SK-N-SH (cell line): ENCODE data around the gene CD69. TPM values are rescaled to one million over a fixed set of nuclear protein-coding genes. Genes with fewer than 3 reads are reported as not detected.

Experiments
- CTCF ChIA-PET: fragments of 300-600, 350-600 bp; formaldehyde crosslinking; extraction: SDS; loops from one replicate; lab custom pipeline; 2021; lab: Yijun Ruan, JAX
- POLR2A ChIA-PET: fragments of 350-600 bp; sonication (Branson Sonifier 250); formaldehyde crosslinking; extraction: SDS; loops from one replicate; lab custom pipeline; 2020; ENCODE audit warnings: antibody characterized with exemption, inconsistent platforms; lab: Yijun Ruan, JAX
- DNase-seq: peaks from one replicate; pipeline ENCODE4 v3.0.0; 2012
- H2AFZ ChIP-seq: fragments of 200-600 bp; sonication (generic); 2 replicates; pipeline ENCODE4 v1.8.1; 2016; ENCODE audit warnings: antibody characterized with exemption, mild to moderate bottlenecking, low read depth
- H3F3A ChIP-seq: fragments of 200-600 bp; sonication (generic); replicated peaks from 2 replicates; pipeline ENCODE3; 2016; ENCODE audit warnings: antibody characterized with exemption, mild to moderate bottlenecking; ENCODE audit not compliant: insufficient read depth
- H3K27ac ChIP-seq, 2 experiments: fragments of 200-500 bp in 1 of 2; fragments of 200-600 bp in 1 of 2; sonication (Bioruptor generic) in 1 of 2; sonication (generic), shearing (Covaris generic) in 1 of 2; 2 replicates each; pipeline versions ENCODE4 v1.5.1 to v1.6.1; 2014 to 2016; ENCODE audit warnings: low read depth in 2 of 2, inconsistent platforms in 1 of 2, low read length in 1 of 2, mild to moderate bottlenecking in 1 of 2, mixed read lengths in 1 of 2
- H3K27me3 ChIP-seq: fragments of 200-600 bp; sonication (generic), shearing (Covaris generic); 2 replicates; pipeline ENCODE4 v1.6.1; 2016; ENCODE audit warnings: mixed run types; ENCODE audit not compliant: insufficient read depth
- H3K36me3 ChIP-seq, 2 experiments: fragments of 200-500 bp in 1 of 2; fragments of 200-600 bp in 1 of 2; sonication (Bioruptor generic) in 1 of 2; sonication (generic) in 1 of 2; replicated peaks in 1 of 2; 2 replicates each; pipeline versions ENCODE3 to v1.5.1; 2014 to 2016; ENCODE audit warnings: low read length in 1 of 2, mild to moderate bottlenecking in 1 of 2; ENCODE audit not compliant: insufficient read depth in 2 of 2, control insufficient read depth in 1 of 2
- H3K4me1 ChIP-seq, 2 experiments: fragments of 200-500 bp in 1 of 2; fragments of 200-600 bp in 1 of 2; sonication (Bioruptor generic) in 1 of 2; sonication (generic), shearing (Covaris generic) in 1 of 2; 2 replicates each; pipeline versions ENCODE4 v1.5.1 to v1.6.1; 2014 to 2016; ENCODE audit warnings: low read depth in 1 of 2, low read length in 1 of 2, mixed run types in 1 of 2; ENCODE audit not compliant: insufficient read depth in 2 of 2, control insufficient read depth in 1 of 2
- H3K4me2 ChIP-seq: fragments of 200-600 bp; sonication (generic), shearing (Covaris generic); 2 replicates; pipeline ENCODE4 v1.6.1; 2017; ENCODE audit warnings: mixed run types
- H3K4me3 ChIP-seq, 2 experiments: fragments of 200-500 bp in 1 of 2; fragments of 200-600 bp in 1 of 2; sonication (Bioruptor generic) in 1 of 2; sonication (generic), shearing (Covaris generic) in 1 of 2; 2 replicates each; pipeline versions ENCODE4 v1.5.1 to v1.8.1; 2014 to 2016; ENCODE audit warnings: low read depth in 2 of 2, inconsistent platforms in 1 of 2, low read length in 1 of 2, mild to moderate bottlenecking in 1 of 2, mixed read lengths in 1 of 2, moderate library complexity in 1 of 2
- H3K79me2 ChIP-seq: fragments of 200-600 bp; sonication (generic); 2 replicates; pipeline ENCODE4 v1.8.1; 2017; ENCODE audit warnings: mild to moderate bottlenecking; ENCODE audit not compliant: insufficient read depth
- H3K9ac ChIP-seq: fragments of 200-600 bp; sonication (generic); 2 replicates; pipeline ENCODE4 v1.6.1; 2017; ENCODE audit warnings: mixed run types
- H3K9me2 ChIP-seq: fragments of 200-600 bp; sonication (generic); 2 replicates; pipeline ENCODE4 v1.6.1; 2017; ENCODE audit warnings: mixed run types
- H3K9me3 ChIP-seq: fragments of 200-600 bp; sonication (generic); 2 replicates; pipeline ENCODE4 v1.6.1; 2017; ENCODE audit warnings: mixed run types, mild to moderate bottlenecking, moderate library complexity
- H4K20me1 ChIP-seq: fragments of 200-600 bp; sonication (generic); 2 replicates; pipeline ENCODE4 v1.6.1; 2017; ENCODE audit warnings: mild to moderate bottlenecking, mixed run types; ENCODE audit not compliant: insufficient read depth
- CHD2 ChIP-seq: fragments of 150-350 bp; IDR thresholded peaks from 2 replicates; pipeline ENCODE4 v1.6.1; 2018; ENCODE audit warnings: low read length; ENCODE audit not compliant: partially characterized antibody
- ELF1 ChIP-seq: IDR thresholded peaks from 2 replicates; pipeline ENCODE4 v1.4.0; 2012
- EP300 ChIP-seq, 2 experiments: IDR thresholded peaks; 2 replicates each; pipeline versions ENCODE4 v1.4.0 to v1.6.1; 2012; ENCODE audit warnings: borderline replicate concordance in 1 of 2, low read depth in 1 of 2, low read length in 1 of 2
- EZH2phosphoT487 ChIP-seq: fragments of 200-600 bp; sonication (generic); IDR thresholded peaks from 2 replicates; pipeline ENCODE4 v1.6.1; 2017; ENCODE audit warnings: low read depth, mixed run types, mild to moderate bottlenecking, antibody characterized with exemption, moderate library complexity, borderline replicate concordance
- FOSL2 ChIP-seq: IDR thresholded peaks from 2 replicates; pipeline ENCODE4 v1.4.0; 2012; ENCODE audit warnings: low read depth, mild to moderate bottlenecking, moderate library complexity, borderline replicate concordance
- GABPA ChIP-seq: IDR thresholded peaks from 2 replicates; pipeline ENCODE4 v1.4.0; 2012; ENCODE audit warnings: low read depth, mild to moderate bottlenecking
- GATA2 ChIP-seq: sonication (generic); formaldehyde crosslinking; IDR thresholded peaks from 2 replicates; pipeline ENCODE4 v1.5.0; 2020; ENCODE audit warnings: mild to moderate bottlenecking, missing genetic modification reagents
- JUND ChIP-seq: IDR thresholded peaks from 2 replicates; pipeline ENCODE4 v1.4.0; 2012
- MXI1 ChIP-seq: IDR thresholded peaks from 2 replicates; pipeline ENCODE4 v1.6.1; 2012; ENCODE audit warnings: mild to moderate bottlenecking, low read depth, low read length, improper control_type of control experiment
- NRF1 ChIP-seq: IDR thresholded peaks from 2 replicates; pipeline ENCODE4 v1.6.1; 2012; ENCODE audit warnings: low read depth, mild to moderate bottlenecking, low read length
- POLR2AphosphoS5 ChIP-seq: IDR thresholded peaks from 2 replicates; pipeline ENCODE4 v1.6.1; 2012; ENCODE audit warnings: low read depth, low read length
- RCOR1 ChIP-seq: fragments of 150-350 bp; IDR thresholded peaks from 2 replicates; pipeline ENCODE4 v1.6.1; 2017; ENCODE audit warnings: antibody characterized with exemption, low read length
- RFX5 ChIP-seq: IDR thresholded peaks from 2 replicates; pipeline ENCODE4 v1.6.1; 2012; ENCODE audit warnings: mild to moderate bottlenecking, improper control_type of control experiment, low read length
- SIN3A ChIP-seq: IDR thresholded peaks from 2 replicates; pipeline ENCODE4 v1.6.1; 2012; ENCODE audit warnings: low read depth, mild to moderate bottlenecking, low read length, moderate library complexity, borderline replicate concordance
- SMC3 ChIP-seq: IDR thresholded peaks from 2 replicates; pipeline ENCODE4 v1.6.1; 2012; ENCODE audit warnings: low read depth, low read length, improper control_type of control experiment
- TAF1 ChIP-seq: IDR thresholded peaks from 2 replicates; pipeline ENCODE4 v1.6.1; 2012; ENCODE audit warnings: low read depth, mild to moderate bottlenecking, low read length, moderate library complexity, borderline replicate concordance
- TCF12 ChIP-seq: IDR thresholded peaks from 2 replicates; pipeline ENCODE4 v1.4.0; 2012
- TEAD4 ChIP-seq: IDR thresholded peaks from 2 replicates; pipeline ENCODE4 v1.4.0; 2012; ENCODE audit warnings: mild to moderate bottlenecking, borderline replicate concordance; ENCODE audit not compliant: insufficient read depth
- USF1 ChIP-seq: IDR thresholded peaks from 2 replicates; pipeline ENCODE4 v1.4.0; 2012; ENCODE audit warnings: low read depth, borderline replicate concordance
- USF2 ChIP-seq: fragments of 150-350 bp; IDR thresholded peaks from 2 replicates; pipeline ENCODE4 v1.6.1; 2017; ENCODE audit warnings: antibody characterized with exemption, low read length, low read depth, borderline replicate concordance
- ZBTB33 ChIP-seq: IDR thresholded peaks from 2 replicates; pipeline ENCODE4 v1.4.0; 2012; ENCODE audit warnings: low read depth, borderline replicate concordance
- whole genome bisulfite sequencing: methylation state at CpG from one replicate; pipeline ENCODE4 v1.1.6; 2017; ENCODE audit warnings: low lambda C conversion rate; 5-methylcytosine and 5-hydroxymethylcytosine counted together
- polyA plus RNA-seq, 3 experiments: library from polyadenylated mRNA; depleted of rRNA; stranded (reverse); fragments of >200 nt; gene quantifications; 2 replicates each; pipeline ENCODE4 v1.2.3, GENCODE V29; 2012
- TF ChIP-seq, protein P1 (sequence below): fragments of 200-600 bp; sonication (generic); IDR thresholded peaks from 2 replicates; pipeline ENCODE4 v1.6.1; 2017; ENCODE audit warnings: antibody characterized with exemption, mild to moderate bottlenecking, moderate library complexity

CD69 gene
- polyA plus RNA-seq, 1 of the 3 experiments (the other 2 are of a cell fraction), result not detected

- TF ChIP-seq ZBTB33 (no peak), RFX5 (no peak), TEAD4 (no peak), RCOR1 (no peak), ELF1 (no peak), CHD2 (no peak), FOSL2 (no peak)
- TF ChIP-seq, protein P1, sequence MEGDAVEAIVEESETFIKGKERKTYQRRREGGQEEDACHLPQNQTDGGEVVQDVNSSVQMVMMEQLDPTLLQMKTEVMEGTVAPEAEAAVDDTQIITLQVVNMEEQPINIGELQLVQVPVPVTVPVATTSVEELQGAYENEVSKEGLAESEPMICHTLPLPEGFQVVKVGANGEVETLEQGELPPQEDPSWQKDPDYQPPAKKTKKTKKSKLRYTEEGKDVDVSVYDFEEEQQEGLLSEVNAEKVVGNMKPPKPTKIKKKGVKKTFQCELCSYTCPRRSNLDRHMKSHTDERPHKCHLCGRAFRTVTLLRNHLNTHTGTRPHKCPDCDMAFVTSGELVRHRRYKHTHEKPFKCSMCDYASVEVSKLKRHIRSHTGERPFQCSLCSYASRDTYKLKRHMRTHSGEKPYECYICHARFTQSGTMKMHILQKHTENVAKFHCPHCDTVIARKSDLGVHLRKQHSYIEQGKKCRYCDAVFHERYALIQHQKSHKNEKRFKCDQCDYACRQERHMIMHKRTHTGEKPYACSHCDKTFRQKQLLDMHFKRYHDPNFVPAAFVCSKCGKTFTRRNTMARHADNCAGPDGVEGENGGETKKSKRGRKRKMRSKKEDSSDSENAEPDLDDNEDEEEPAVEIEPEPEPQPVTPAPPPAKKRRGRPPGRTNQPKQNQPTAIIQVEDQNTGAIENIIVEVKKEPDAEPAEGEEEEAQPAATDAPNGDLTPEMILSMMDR, result no peak
- TF ChIP-seq, all 33 proteins: peak for 0
Measured at GRCh38 chr12:9808504-9808903, 47.8 kb upstream of the CD69 start (continued).

DNA sequence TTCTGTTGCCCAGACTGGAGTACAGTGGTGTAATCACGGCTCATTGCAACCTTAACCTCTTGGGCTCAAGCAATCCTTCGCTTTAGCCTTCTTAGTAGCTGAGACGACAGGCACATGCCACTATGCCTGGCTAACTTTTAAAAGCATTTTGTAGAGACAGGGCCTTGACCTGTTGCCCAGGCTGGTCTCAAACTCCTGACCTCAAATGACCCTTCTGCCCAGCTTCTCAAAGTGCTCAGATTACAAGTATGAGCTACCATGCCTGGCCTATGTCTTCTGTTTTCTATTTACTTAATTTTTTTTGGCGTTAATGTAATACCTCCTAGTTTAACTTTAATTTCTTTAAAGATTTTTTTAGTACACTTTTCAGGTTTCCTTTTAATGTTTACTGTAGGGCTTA is 46.0 kb upstream of the CD69 start:
- POLR2A ChIA-PET, result no interaction called here
- Histone ChIP-seq H3K27ac (no peak overlapping the region), H3K4me2 (no peak overlapping the region), H3K36me3 (no peaks in the 10 kb centered on the region), H3K27me3 (peaks cover 6% of the 10 kb centered on the region; the same call in 1 of the 2 replicates), H3K9me2 (no peaks in the 10 kb centered on the region), H3K9ac (no peak overlapping the region), H3K9me3 (no peaks in the 10 kb centered on the region), H3K4me1 (no peaks in the 10 kb centered on the region), H3K4me3 (no peak overlapping the region), H4K20me1 (no peaks in the 10 kb centered on the region), H3F3A (no peaks in the 10 kb centered on the region), H2AFZ (no peak overlapping the region), H3K79me2 (no peaks in the 10 kb centered on the region)
- WGBS, result 17% methylated on average over 4 of the region's 4 CpGs
- no peak for TF ChIP-seq NRF1
- TF ChIP-seq, protein P1, result no peak
- no peak for TF ChIP-seq MXI1
- no peak for TF ChIP-seq SIN3A
- no peak for TF ChIP-seq JUND
- TF ChIP-seq POLR2AphosphoS5, result no peak
- TF ChIP-seq FOSL2, result no peak
- no peak for TF ChIP-seq ZBTB33
- no peak for TF ChIP-seq CHD2
- no peak for TF ChIP-seq TAF1
- no peak for TF ChIP-seq RCOR1
- TF ChIP-seq TCF12, result no peak
- TF ChIP-seq GABPA, result no peak
- no peak for TF ChIP-seq SMC3
- no peak for TF ChIP-seq RFX5
- no peak for TF ChIP-seq EZH2phosphoT487
- TF ChIP-seq EP300 (IDR thresholded peaks at IDR 0.05; ENCODE audit: borderline replicate concordance in 1 of 2, low read depth in 1 of 2, low read length in 1 of 2), result no peak
- TF ChIP-seq GATA2 (CRISPR knock-in tag), result no peak
- TF ChIP-seq USF2, result no peak
- TF ChIP-seq USF1, result no peak
- no peak for DNase-seq
- CTCF ChIA-PET, result no interaction called here
